Stimulated activated CD8-positive, alpha-beta memory T cell treated with anti-CD3 and anti-CD28 coated beads, Interleukin-4, amount 100 ng/mL, for 48 hours (primary cell): ENCODE results near the gene BIN1.

Experiments
- DNase-seq: peaks from one replicate; pipeline ENCODE4 v3.0.0-alpha.2; 2020

BIN1 gene

GRCh38 chr2:127012868-127013267 lies 94.1 kb downstream of the BIN1 start:
- DNase-seq, result no peak

DNA sequence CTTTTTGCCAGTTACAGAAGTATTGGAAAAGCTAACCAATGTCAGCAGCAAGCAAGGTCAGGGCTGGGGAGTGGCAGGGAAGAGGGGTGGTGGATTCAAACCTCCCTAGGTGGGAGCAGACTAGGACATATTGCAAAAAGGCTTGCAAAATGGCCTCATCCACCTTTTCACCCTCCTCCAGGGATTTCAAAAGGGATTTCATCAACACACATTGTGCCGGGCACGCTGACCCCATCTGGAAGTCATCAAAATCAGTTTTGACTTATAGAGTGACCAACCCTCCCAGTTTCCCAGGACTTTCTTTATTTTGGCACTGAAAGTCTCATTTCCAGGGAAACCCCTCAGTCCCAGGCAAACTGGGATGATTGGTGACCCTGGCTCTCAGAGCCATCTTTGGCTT lies 94.7 kb downstream of the BIN1 start:
- no peak for DNase-seq

GRCh38 chr2:127011796-127012195 lies 95.2 kb downstream of the BIN1 start:
- no peak for DNase-seq

DNA sequence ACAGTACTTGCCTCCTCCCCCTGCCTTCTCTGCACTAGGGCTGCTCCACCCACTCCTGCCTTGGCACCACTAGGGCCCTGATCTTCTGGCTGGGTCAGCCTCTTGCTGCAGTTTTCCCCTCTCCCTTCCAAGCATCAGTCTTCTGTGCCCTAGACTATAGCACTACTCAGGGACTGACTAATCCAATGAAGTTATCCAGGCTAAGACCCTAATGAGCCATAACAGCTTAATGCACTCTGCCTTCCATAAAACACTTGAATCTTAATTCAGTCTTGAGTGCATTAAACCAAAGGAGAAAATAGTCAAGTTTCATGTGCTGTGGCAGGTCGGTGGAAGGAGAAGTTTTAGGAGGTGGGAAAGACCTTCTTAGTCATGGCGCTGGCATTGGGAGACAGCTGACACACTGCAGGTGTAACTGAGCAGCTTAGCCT lies 95.7 kb downstream of the BIN1 start:
- DNase-seq, result no peak

DNA sequence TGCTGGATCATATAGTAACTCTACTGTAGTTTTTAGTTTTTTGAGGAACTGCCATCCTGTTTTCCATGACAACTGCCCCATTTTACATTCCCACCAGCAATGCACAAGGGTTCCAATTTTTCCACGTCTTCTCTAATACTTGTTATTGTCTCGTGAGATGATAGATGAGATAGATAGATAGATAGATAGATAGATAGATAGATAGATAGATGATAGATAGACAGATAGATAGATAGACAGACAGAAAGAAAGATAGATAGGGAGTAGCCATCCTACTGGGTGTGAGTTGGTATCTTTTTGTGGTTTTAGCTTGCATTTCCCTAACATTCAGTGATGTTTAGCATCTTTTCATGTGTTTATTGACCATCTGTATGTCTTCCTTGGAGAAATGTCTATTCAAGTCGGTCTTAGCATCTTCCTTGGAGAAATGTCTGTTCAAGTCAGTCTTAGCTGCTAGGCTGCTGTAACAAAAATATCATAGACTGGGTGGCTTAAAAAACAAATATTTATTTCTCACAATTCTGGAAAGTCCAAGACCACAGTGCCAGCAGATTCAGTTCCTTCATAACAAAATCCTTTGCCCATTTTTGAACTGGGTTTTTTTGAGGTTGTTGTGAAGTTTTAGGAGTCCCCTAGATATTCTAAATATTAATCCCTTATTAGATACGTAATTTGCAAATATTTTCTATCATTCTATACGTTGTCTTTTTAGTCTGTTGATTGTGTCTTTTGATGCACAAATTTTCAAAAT lies 98.5 kb downstream of the BIN1 start:
- DNase-seq, result no peak

GRCh38 chr2:127007652-127008051 lies 99.3 kb downstream of the BIN1 start:
- no peak for DNase-seq

- no peak for DNase-seq
Measured at GRCh38 chr2:127006962-127007361, 100.0 kb downstream of the BIN1 start.

GRCh38 chr2:127004893-127005600 lies 101.9 kb downstream of the BIN1 start:
- DNase-seq, result no peak

- DNase-seq, result no peak
Measured at GRCh38 chr2:127003070-127003800, 103.7 kb downstream of the BIN1 start.

GRCh38 chr2:127001751-127002150 lies 105.2 kb downstream of the BIN1 start:
- no peak for DNase-seq

GRCh38 chr2:127000937-127001336 lies 106.0 kb downstream of the BIN1 start:
- DNase-seq, result no peak

- DNase-seq, result no peak
Measured at GRCh38 chr2:127000194-127000593, 106.8 kb downstream of the BIN1 start.

GRCh38 chr2:126999106-126999756 lies 107.7 kb downstream of the BIN1 start:
- DNase-seq, result no peak

GRCh38 chr2:126998486-126998885 lies 108.5 kb downstream of the BIN1 start:
- DNase-seq, result no peak
